Measurements from ENCODE around the gene TMC8.

DNA sequence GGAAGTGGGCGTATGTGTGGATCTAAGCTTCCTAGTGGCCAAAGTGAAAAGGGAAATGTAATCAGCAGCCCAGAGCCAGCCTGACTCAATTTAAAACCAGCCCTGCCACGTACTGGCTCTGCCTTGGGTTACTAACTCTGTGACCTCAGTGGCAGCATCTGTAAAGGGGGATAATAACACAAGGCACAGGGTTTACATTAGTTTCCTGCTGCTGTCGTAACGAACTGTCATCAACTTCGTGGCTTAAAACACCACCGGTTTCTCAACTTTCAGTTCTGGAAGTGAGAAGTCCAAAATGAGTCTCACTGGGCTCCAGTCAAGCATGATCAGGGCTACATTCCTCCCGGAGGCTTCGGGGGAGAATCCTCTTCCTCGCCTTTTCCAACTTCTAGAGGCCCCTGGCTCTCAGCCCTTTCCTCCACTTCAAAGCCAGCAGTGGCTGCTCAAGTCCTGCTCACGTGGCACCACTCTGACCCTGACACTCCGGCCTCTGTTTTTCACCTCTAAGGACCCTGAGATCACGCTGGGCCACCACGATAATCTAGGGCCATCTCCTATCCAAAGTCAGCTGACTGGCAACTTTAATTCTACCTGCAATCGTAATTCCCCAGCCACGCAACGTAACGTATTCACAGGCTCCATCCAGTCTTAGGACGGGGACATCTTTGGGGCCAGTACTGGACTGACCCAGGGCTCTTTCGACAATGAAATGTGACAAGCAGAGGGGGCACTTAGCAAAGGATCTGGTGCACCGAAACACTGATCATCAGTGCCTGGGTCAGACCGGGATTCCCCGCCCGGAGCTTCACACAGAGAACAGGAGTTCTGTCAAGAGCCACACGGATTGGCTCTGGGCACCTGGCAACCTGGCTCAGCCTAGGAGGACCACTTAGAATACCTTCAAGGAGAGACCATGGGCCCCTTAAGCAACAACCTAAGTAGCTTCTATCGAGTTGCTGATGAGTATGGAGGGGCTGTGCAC, 16.5 kb upstream of the TMC8 start:
- TF ChIP-seq, protein P1, sequence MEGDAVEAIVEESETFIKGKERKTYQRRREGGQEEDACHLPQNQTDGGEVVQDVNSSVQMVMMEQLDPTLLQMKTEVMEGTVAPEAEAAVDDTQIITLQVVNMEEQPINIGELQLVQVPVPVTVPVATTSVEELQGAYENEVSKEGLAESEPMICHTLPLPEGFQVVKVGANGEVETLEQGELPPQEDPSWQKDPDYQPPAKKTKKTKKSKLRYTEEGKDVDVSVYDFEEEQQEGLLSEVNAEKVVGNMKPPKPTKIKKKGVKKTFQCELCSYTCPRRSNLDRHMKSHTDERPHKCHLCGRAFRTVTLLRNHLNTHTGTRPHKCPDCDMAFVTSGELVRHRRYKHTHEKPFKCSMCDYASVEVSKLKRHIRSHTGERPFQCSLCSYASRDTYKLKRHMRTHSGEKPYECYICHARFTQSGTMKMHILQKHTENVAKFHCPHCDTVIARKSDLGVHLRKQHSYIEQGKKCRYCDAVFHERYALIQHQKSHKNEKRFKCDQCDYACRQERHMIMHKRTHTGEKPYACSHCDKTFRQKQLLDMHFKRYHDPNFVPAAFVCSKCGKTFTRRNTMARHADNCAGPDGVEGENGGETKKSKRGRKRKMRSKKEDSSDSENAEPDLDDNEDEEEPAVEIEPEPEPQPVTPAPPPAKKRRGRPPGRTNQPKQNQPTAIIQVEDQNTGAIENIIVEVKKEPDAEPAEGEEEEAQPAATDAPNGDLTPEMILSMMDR (IDR thresholded peaks at IDR 0.05): no peak
- no peak for TF ChIP-seq POLR2AphosphoS5 (IDR thresholded peaks at IDR 0.05)

Data from transverse colon (tissue), 4 donors.